ENCODE measurements around the gene SND1. TPM values are rescaled to one million over a fixed set of nuclear protein-coding genes. Genes with fewer than 3 reads are reported as not detected.
A peak's percentile ranks its signal among the peaks of the same experiment; 100 is the strongest.

Gene SND1
- polyA plus RNA-seq, 3 donors = 46.5 to 97.3 (median 79.8) TPM

- no peak for DNase-seq
- H3K9ac ChIP-seq (ENCODE audit: insufficient read depth, low read length, poor library complexity, severe bottlenecking) = no peak overlapping the region
- H3K27me3 Mint-ChIP-seq (ENCODE audit: low read depth in 3 of 3) = no peaks in the 10 kb centered on the region
- H3K4me1 Mint-ChIP-seq = peaks cover 18% of the 10 kb centered on the region
- TF ChIP-seq CTCF (IDR thresholded peaks at IDR 0.05) = no peak
- no peak overlapping the region for H3K4me3 ChIP-seq (replicated peaks in 1 of 3; ENCODE audit: low read depth in 2 of 3, low read length in 3 of 3)
- H2AFZ ChIP-seq (ENCODE audit: insufficient read depth, low read depth, low read length, poor library complexity, severe bottlenecking) = no peak overlapping the region
- peaks cover 41 to 51% of the 10 kb centered on the region in 2 donors for H3K36me3 Mint-ChIP-seq
- H3K79me2 ChIP-seq (ENCODE audit: insufficient read depth, low read length) = no peaks in the 10 kb centered on the region
- WGBS (ENCODE audit: insufficient coverage) = no CpG with 5 or more reads among the region's 1 CpG
- H3K36me3 ChIP-seq (replicated peaks in 1 of 2; ENCODE audit: control insufficient read depth in 1 of 2, insufficient read depth in 2 of 2, low read length in 2 of 2) = peaks cover 5 to 69% of the 10 kb centered on the region in 2 donors
- no peaks in the 10 kb centered on the region for H3K9me3 ChIP-seq (replicated peaks in 1 of 2; ENCODE audit: control insufficient read depth in 1 of 2, insufficient read depth in 1 of 2, low read length in 2 of 2)
- intact Hi-C loops (cut with micrococcal nuclease) = no loop called here
- no peak overlapping the region for H3K27ac Mint-ChIP-seq
- no peaks in the 10 kb centered on the region for H3K27me3 ChIP-seq (ENCODE audit: control insufficient read depth in 2 of 2, insufficient read depth in 2 of 2, low read length in 2 of 2)
- no peaks in the 10 kb centered on the region for H3K9me3 Mint-ChIP-seq
- H4K20me1 ChIP-seq (ENCODE audit: insufficient read depth, low read length) = no peaks in the 10 kb centered on the region
- no peak overlapping the region for H3K4me2 ChIP-seq (replicated peaks; ENCODE audit: extremely low read depth, low read length, poor library complexity, severe bottlenecking)
- H3K4me1 ChIP-seq (ENCODE audit: control insufficient read depth in 1 of 2, insufficient read depth in 2 of 2, low read length in 2 of 2) = peaks cover 16% of the 10 kb centered on the region in 2 donors
- peak overlapping the region in 1 of 2 donors; percentile 61 for H3K27ac ChIP-seq (ENCODE audit: low read depth in 1 of 2, low read length in 2 of 2)
- no peak overlapping the region for H3K4me3 Mint-ChIP-seq
These were observed 193.7 kb downstream of the SND1 start for GRCh38 chr7:127845522-127846214.

- Histone ChIP-seq H3K27ac (ENCODE audit: low read depth in 1 of 2, low read length in 2 of 2) (peak overlapping the region in 1 of 2 donors; percentile 26), H3K4me3 (replicated peaks in 1 of 3; ENCODE audit: low read depth in 2 of 3, low read length in 3 of 3) (no peak overlapping the region), H3K4me1 (ENCODE audit: control insufficient read depth in 1 of 2, insufficient read depth in 2 of 2, low read length in 2 of 2) (peaks cover 16% of the 10 kb centered on the region in 2 donors), H3K27me3 (ENCODE audit: control insufficient read depth in 2 of 2, insufficient read depth in 2 of 2, low read length in 2 of 2) (no peaks in the 10 kb centered on the region), H3K79me2 (ENCODE audit: insufficient read depth, low read length) (no peaks in the 10 kb centered on the region), H3K36me3 (replicated peaks in 1 of 2; ENCODE audit: control insufficient read depth in 1 of 2, insufficient read depth in 2 of 2, low read length in 2 of 2) (peaks cover 5 to 68% of the 10 kb centered on the region in 2 donors), H2AFZ (ENCODE audit: insufficient read depth, low read depth, low read length, poor library complexity, severe bottlenecking) (no peak overlapping the region), H4K20me1 (ENCODE audit: insufficient read depth, low read length) (no peaks in the 10 kb centered on the region), H3K9me3 (replicated peaks in 1 of 2; ENCODE audit: control insufficient read depth in 1 of 2, insufficient read depth in 1 of 2, low read length in 2 of 2) (no peaks in the 10 kb centered on the region), H3K4me2 (replicated peaks; ENCODE audit: extremely low read depth, low read length, poor library complexity, severe bottlenecking) (no peak overlapping the region), H3K9ac (ENCODE audit: insufficient read depth, low read length, poor library complexity, severe bottlenecking) (no peak overlapping the region)
- Mint-ChIP-seq H3K27me3 (ENCODE audit: low read depth in 3 of 3) (no peaks in the 10 kb centered on the region), H3K36me3 (peaks cover 43 to 57% of the 10 kb centered on the region in 2 donors), H3K4me3 (no peak overlapping the region), H3K9me3 (no peaks in the 10 kb centered on the region), H3K27ac (peak overlapping the region in 1 of 7 donors; percentile 51), H3K4me1 (peaks cover 20% of the 10 kb centered on the region)
- 94% methylated on average over 3 of the region's 3 CpGs for WGBS (ENCODE audit: insufficient coverage)
- intact Hi-C loops (cut with micrococcal nuclease) = no loop called here
- no peak for TF ChIP-seq CTCF (IDR thresholded peaks at IDR 0.05)
- no peak for DNase-seq
These were observed 195.6 kb downstream of the SND1 start for GRCh38 chr7:127847641-127848040.

Data from CD14-positive monocyte (primary cell).